ES-I3 (cell line): Measurements from ENCODE around the gene ECEL1.

Experiments
- H3K36me3 ChIP-seq: 2 replicates; pipeline ENCODE4 v1.6.1; 2013; ENCODE audit warnings: mild to moderate bottlenecking, low read length, control low read depth, moderate library complexity; ENCODE audit not compliant: insufficient read depth
- H3K4me1 ChIP-seq: 2 replicates; pipeline ENCODE4 v1.6.1; 2013; ENCODE audit warnings: mild to moderate bottlenecking, control low read depth, low read length; ENCODE audit not compliant: insufficient read depth
- H3K9ac ChIP-seq: 2 replicates; pipeline ENCODE4 v1.6.1; 2013; ENCODE audit warnings: low read depth, mild to moderate bottlenecking, low read length, moderate library complexity
- H3K9me3 ChIP-seq: 2 replicates; pipeline ENCODE4 v1.6.1; 2013; ENCODE audit warnings: mild to moderate bottlenecking, low read length, moderate library complexity; ENCODE audit not compliant: control insufficient read depth, insufficient read depth

ECEL1 gene

GRCh38 chr2:232526372-232526941, 38.8 kb upstream of the ECEL1 start:
- H3K36me3 ChIP-seq: no peaks in the 10 kb centered on the region
- no peak overlapping the region for H3K9ac ChIP-seq
- peaks cover 3% of the 10 kb centered on the region for H3K4me1 ChIP-seq
- H3K9me3 ChIP-seq: no peaks in the 10 kb centered on the region

GRCh38 chr2:232525791-232526371, 38.2 kb upstream of the ECEL1 start, which contains the start of gene CHRND:
Gene CHRND, plus strand, starts transcription at chr2:232526160. Its CDS starts 56 bp downstream, at chr2:232526216.
- H3K36me3 ChIP-seq: no peaks in the 10 kb centered on the region
- H3K9ac ChIP-seq: no peak within 1 kb of the TSS
- H3K9me3 ChIP-seq: no peaks in the 10 kb centered on the region
- peaks cover 3% of the 10 kb centered on the region for H3K4me1 ChIP-seq

GRCh38 chr2:232525199-232525598, 37.6 kb upstream of the ECEL1 start:
- H3K9me3 ChIP-seq: no peaks in the 10 kb centered on the region
- H3K4me1 ChIP-seq: peaks cover 3% of the 10 kb centered on the region
- H3K9ac ChIP-seq: no peak overlapping the region

GRCh38 chr2:232524771-232525170, 37.1 kb upstream of the ECEL1 start:
- H3K9ac ChIP-seq: no peak overlapping the region
- peaks cover 3% of the 10 kb centered on the region for H3K4me1 ChIP-seq

More at GRCh38 chr2:232525199-232525598, 37.6 kb upstream of the ECEL1 start:
- no peaks in the 10 kb centered on the region for H3K36me3 ChIP-seq

GRCh38 chr2:232523682-232524597, 36.3 kb upstream of the ECEL1 start:
- no peaks in the 10 kb centered on the region for H3K36me3 ChIP-seq
- no peaks in the 10 kb centered on the region for H3K9me3 ChIP-seq
- peaks cover 12% of the 10 kb centered on the region for H3K4me1 ChIP-seq
- peak overlapping the region; percentile 51 for H3K9ac ChIP-seq

More at GRCh38 chr2:232524771-232525170, 37.1 kb upstream of the ECEL1 start:
- Histone ChIP-seq H3K9me3 (no peaks in the 10 kb centered on the region), H3K36me3 (no peaks in the 10 kb centered on the region)

GRCh38 chr2:232523402-232523681, 35.7 kb upstream of the ECEL1 start:
- H3K9me3 ChIP-seq: no peaks in the 10 kb centered on the region
- H3K9ac ChIP-seq: peak overlapping the region; percentile 51; the same call in 1 of the 2 replicates
- no peaks in the 10 kb centered on the region for H3K36me3 ChIP-seq
- peaks cover 15% of the 10 kb centered on the region for H3K4me1 ChIP-seq

- H3K9ac ChIP-seq: peak overlapping the region; percentile 51; the same call in 1 of the 2 replicates
- peaks cover 15% of the 10 kb centered on the region for H3K4me1 ChIP-seq
- H3K36me3 ChIP-seq: no peaks in the 10 kb centered on the region
- H3K9me3 ChIP-seq: no peaks in the 10 kb centered on the region
These were observed 35.2 kb upstream of the ECEL1 start for GRCh38 chr2:232522623-232523401.

- H3K9ac ChIP-seq: peak overlapping the region; percentile 30; the same call in 1 of the 2 replicates
These were observed 34.5 kb upstream of the ECEL1 start for GRCh38 chr2:232521959-232522622.

GRCh38 chr2:232521098-232521497, 33.5 kb upstream of the ECEL1 start:
- H3K4me1 ChIP-seq: peaks cover 13% of the 10 kb centered on the region
- no peaks in the 10 kb centered on the region for H3K36me3 ChIP-seq
- H3K9ac ChIP-seq: no peak overlapping the region
- no peaks in the 10 kb centered on the region for H3K9me3 ChIP-seq

More at GRCh38 chr2:232521959-232522622, 34.5 kb upstream of the ECEL1 start:
- no peaks in the 10 kb centered on the region for H3K9me3 ChIP-seq
- H3K4me1 ChIP-seq: peaks cover 15% of the 10 kb centered on the region
- H3K36me3 ChIP-seq: no peaks in the 10 kb centered on the region

- no peaks in the 10 kb centered on the region for H3K36me3 ChIP-seq
- H3K9ac ChIP-seq: no peak overlapping the region
- H3K4me1 ChIP-seq: peaks cover 16% of the 10 kb centered on the region
- H3K9me3 ChIP-seq: no peaks in the 10 kb centered on the region
These were observed 32.9 kb upstream of the ECEL1 start for GRCh38 chr2:232520489-232520888.

GRCh38 chr2:232519581-232520438, 32.2 kb upstream of the ECEL1 start, which contains the start of gene PRSS56:
Gene PRSS56, plus strand, starts transcription at chr2:232520388. Its CDS starts 211 bp downstream, at chr2:232520599.
- Histone ChIP-seq H3K36me3 (no peaks in the 10 kb centered on the region), H3K9ac (no peak within 1 kb of the TSS), H3K9me3 (no peaks in the 10 kb centered on the region), H3K4me1 (peaks cover 20% of the 10 kb centered on the region)

GRCh38 chr2:232518844-232519243, 31.2 kb upstream of the ECEL1 start:
- peaks cover 20% of the 10 kb centered on the region for H3K4me1 ChIP-seq
- H3K9me3 ChIP-seq: no peaks in the 10 kb centered on the region
- no peak overlapping the region for H3K9ac ChIP-seq
- H3K36me3 ChIP-seq: no peaks in the 10 kb centered on the region

GRCh38 chr2:232516551-232516950, 28.9 kb upstream of the ECEL1 start:
- Histone ChIP-seq H3K4me1 (peaks cover 20% of the 10 kb centered on the region), H3K9ac (no peak overlapping the region), H3K9me3 (no peaks in the 10 kb centered on the region), H3K36me3 (no peaks in the 10 kb centered on the region)
